Measurements from ENCODE around the gene RTP3. TPM values are rescaled to one million over a fixed set of nuclear protein-coding genes. Genes with fewer than 3 reads are reported as not detected.

The RTP3 gene
- total and polyA plus RNA-seq, 12 donors: not detected

- Histone ChIP-seq H3K27me3 (peaks cover 0 to 11% (median under 1%) of the 10 kb centered on the region in 7 donors), H3K4me3 (no peak overlapping the region), H3K4me1 (peaks cover 0 to 37% (median 27%) of the 10 kb centered on the region in 9 donors), H3K36me3 (no peaks in the 10 kb centered on the region), H3K27ac (peak overlapping the region in 4 of 10 donors; percentile 22 to 74 (median 52)), H3K9me3 (peaks cover 0 to 9% (median 0%) of the 10 kb centered on the region in 11 donors)
- WGBS, 2 donors: 49 to 57% methylated on average over 3 of the region's 3 CpGs
- no peak for TF ChIP-seq CTCF (IDR thresholded peaks at IDR 0.05)
- no peak for DNase-seq
- intact Hi-C loops (cut with DNase I): no loop called here
- peak in 2 of 8 donors; percentile 33 to 50 for ATAC-seq
Measured at GRCh38 chr3:46469680-46470357, 28.0 kb upstream of the RTP3 start.

- Histone ChIP-seq H3K27me3 (peaks cover 0 to under 1% (median 0%) of the 10 kb centered on the region in 7 donors), H3K4me3 (no peak overlapping the region), H3K9me3 (peaks cover 0 to 12% (median 0%) of the 10 kb centered on the region in 11 donors), H3K36me3 (no peaks in the 10 kb centered on the region), H3K4me1 (peaks cover 0 to 31% (median 25%) of the 10 kb centered on the region in 9 donors), H3K27ac (no peak overlapping the region)
- no peak for TF ChIP-seq CTCF (IDR thresholded peaks at IDR 0.05)
- intact Hi-C loops (cut with DNase I): no loop called here
- ATAC-seq (peak in 1 of 8 donors; percentile 24), DNase-seq (no peak)
- 91 to 93% methylated on average over 4 of the region's 4 CpGs for WGBS, 2 donors
Measured at GRCh38 chr3:46470831-46471230, 26.9 kb upstream of the RTP3 start.

GRCh38 chr3:46471371-46471914 is 26.3 kb upstream of the RTP3 start:
- no peak overlapping the region for H3K4me3 ChIP-seq
- H3K36me3 ChIP-seq: no peaks in the 10 kb centered on the region
- 93 to 97% methylated on average over 5 of the region's 5 CpGs for WGBS, 2 donors
- TF ChIP-seq CTCF (IDR thresholded peaks at IDR 0.05): no peak
- H3K27me3 ChIP-seq: no peaks in the 10 kb centered on the region
- ATAC-seq (no peak), DNase-seq (no peak)
- intact Hi-C loops (cut with DNase I): no loop called here
- no peak overlapping the region for H3K27ac ChIP-seq
- peaks cover 0 to 25% (median 19%) of the 10 kb centered on the region in 9 donors for H3K4me1 ChIP-seq
- H3K9me3 ChIP-seq: peaks cover 0 to 12% (median 0%) of the 10 kb centered on the region in 11 donors

- Histone ChIP-seq H3K27me3 (no peaks in the 10 kb centered on the region), H3K4me3 (no peak overlapping the region), H3K36me3 (no peaks in the 10 kb centered on the region), H3K27ac (no peak overlapping the region), H3K4me1 (peaks cover 0 to 23% (median 16%) of the 10 kb centered on the region in 9 donors), H3K9me3 (peaks cover 0 to 12% (median 0%) of the 10 kb centered on the region in 11 donors)
- intact Hi-C loops (cut with DNase I): no loop called here
- ATAC-seq: no peak
- no peak for DNase-seq
- no peak for TF ChIP-seq CTCF (IDR thresholded peaks at IDR 0.05)
- 78 to 93% methylated on average over 2 of the region's 2 CpGs for WGBS, 2 donors
Measured at GRCh38 chr3:46472736-46473135, 25.0 kb upstream of the RTP3 start.

Data from heart right ventricle (tissue), 16 donors.